Hypothalamus (tissue), 51 donors: ENCODE measurements around the gene NIPAL1.

Experiments
- DNase-seq, 51 donors: peaks; one replicate each; lab custom pipeline; 2025; lab: John Stamatoyannopoulos, UW

NIPAL1 gene

DNA sequence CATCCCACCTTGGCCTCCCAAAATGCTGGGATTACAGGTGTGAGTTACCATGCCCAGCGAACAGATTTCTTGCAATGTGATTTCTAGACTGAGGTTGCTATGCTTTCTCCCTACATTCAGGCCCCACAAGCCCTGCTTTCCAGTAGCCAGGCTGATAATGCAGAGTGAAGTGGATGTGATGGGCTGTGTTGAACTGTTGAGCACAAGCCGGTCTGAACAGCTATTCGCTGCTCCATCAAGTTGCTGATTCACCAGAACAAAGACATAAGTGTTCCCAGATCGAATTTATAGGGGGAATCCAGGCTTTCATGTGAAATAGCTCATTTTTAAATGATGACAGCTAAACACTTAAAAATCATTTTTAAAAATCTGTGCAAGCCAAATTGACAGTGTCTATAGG is 8.0 kb downstream of the NIPAL1 start:
- no peak for DNase-seq

DNA sequence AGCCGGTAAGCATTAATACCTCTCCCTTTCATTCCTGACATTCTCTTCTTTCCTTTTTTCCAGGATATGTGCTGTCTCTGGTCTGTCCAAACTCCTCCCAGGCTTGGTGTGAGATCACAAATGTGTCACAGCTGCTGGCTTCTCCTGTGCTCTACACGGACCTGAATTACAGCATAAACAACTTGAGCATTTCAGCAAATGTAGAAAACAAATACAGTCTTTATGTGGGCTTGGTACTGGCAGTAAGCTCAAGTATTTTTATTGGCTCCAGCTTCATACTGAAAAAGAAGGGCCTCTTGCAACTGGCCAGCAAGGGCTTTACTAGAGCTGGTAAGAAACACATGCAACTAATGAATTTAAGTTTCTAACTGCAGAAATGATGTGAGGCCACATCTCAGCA is 8.4 kb downstream of the NIPAL1 start:
- DNase-seq = no peak

GRCh38 chr4:48027653-48028052 is 11.1 kb downstream of the NIPAL1 start:
- DNase-seq = no peak

- no peak for DNase-seq
Measured at GRCh38 chr4:48028696-48029095, 12.1 kb downstream of the NIPAL1 start.

- no peak for DNase-seq
Measured at GRCh38 chr4:48030470-48030869, 13.9 kb downstream of the NIPAL1 start.

DNA sequence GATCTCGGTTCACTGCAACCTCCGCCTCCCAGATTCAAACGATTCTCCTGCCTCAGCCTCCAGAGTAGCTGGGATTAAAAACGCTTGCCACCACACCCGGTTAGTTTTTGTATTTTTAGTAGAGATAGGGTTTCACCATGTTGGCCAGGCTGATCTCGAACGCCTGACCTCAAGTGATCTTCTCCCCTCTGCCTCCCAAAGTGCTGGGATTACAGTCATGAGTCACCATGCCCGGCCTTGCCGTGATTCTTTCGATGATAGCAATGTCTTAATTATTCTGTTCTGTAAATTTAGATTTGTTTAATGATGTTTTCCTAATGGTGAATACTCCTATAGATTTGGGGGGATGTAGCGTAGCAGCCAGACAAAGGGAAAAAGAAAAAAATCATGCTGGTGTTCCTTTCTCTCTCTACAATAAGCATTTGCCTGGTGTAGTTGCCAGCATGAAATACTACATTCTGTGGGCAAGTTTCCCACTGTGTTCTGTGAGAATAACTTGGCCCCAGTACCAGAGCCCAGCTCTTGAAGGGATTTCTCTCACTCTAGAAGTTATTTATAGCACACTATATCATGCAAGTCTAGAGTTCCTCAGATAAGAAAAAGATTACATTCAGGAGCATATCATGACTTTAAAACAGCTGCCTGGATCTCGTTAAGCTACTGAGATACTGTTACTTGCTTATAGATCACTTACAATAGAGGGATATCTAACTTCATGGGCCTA is 15.4 kb downstream of the NIPAL1 start:
- no peak for DNase-seq

GRCh38 chr4:48032721-48033120 is 16.1 kb downstream of the NIPAL1 start:
- no peak for DNase-seq

GRCh38 chr4:48033412-48033811 is 16.8 kb downstream of the NIPAL1 start:
- DNase-seq = no peak

DNA sequence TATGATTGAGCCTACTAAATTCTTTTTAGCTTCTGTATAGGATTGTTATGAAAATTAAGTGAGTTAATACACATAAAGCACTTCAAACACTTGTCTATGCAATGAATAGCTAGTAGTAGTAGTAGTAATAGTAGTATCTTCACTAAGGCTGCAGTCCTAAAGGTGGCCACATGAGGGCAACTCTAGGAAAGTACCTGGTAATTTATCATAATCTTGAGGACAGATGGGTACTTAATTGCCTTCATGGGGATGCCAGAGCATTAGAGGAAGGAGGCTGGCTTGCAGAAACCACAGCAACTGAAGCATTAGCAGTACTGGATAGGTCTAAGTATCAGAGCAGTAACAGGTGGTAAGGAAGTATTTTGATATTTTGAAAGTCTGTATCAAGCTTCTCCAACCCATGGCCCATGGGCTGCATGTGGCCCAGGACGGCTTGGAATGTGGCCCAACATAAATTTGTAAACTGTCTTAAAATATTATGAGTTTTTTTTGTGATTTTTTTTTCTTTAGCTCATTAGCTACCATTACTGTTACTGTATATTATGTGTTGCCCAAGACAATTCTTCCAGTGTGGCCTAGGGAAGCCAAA is 17.3 kb downstream of the NIPAL1 start:
- DNase-seq = no peak

DNA sequence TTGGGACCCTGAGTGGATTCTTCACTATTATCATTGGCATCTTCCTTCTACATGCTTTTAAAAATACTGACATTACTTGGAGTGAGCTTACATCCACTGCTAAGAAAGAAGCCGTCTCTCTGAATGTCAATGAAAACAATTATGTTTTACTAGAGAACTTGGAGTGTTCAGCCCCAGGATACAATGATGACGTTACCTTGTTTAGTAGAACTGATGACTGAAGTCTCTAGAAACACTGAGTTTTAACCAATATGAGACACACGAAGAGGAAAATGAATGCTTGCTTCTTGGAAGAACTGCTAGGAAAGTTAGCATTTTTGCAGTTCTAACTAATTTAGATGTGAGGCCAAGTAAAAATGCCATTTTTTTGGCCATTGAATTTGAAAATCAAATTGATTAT is 19.4 kb downstream of the NIPAL1 start:
- DNase-seq = no peak

DNA sequence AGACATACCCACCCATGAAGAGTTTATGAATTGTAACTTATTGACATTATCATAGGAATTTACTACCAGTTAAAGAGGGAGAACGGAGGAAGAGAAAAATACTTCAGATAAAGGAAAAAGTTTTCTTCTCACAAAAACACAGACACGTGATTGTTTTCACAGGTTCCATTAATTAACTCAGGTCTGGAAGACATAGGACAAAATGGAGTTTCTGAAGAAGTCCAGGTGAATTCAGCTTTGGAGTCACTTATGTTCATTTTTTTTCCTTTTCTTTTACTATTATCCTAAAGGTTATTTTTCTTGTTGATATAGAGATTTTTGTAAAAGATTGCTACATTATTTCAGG is 20.5 kb downstream of the NIPAL1 start:
- no peak for DNase-seq

DNA sequence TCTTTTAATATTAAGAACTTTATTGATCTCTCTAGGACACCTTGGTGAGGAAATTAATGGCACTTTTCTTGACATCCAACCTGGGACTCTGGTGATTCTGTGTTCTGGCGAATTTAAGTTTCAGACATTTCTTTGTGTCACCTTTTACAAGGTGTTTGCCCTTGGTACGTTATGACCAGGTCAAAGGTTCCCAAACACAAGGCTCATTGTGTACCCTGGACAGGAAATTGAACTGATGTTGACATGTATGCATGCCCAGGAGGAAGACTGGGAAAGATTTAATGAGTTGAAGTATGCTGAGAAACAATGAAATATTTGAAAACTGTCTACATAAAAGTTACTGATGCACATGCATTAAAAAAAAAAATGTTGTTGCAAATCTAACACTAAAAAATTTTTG is 22.1 kb downstream of the NIPAL1 start:
- no peak for DNase-seq

DNA sequence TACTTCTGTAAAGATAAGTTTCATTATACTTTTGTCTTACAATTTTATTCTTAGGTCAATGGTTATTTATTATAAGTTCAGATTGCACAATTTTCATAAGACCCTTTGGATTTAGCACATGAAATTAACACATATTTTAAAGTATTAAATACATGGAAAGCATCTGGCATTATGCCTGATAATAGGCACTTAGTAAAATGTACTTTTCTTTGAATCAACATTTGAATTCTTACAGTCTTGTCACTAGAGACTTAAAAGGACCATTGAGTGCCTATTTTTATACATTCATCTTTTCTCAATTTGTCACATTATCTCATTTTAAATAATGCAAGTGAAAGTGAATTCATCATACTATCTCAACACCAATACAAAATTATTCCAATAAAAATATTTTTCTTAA is 23.0 kb downstream of the NIPAL1 start:
- no peak for DNase-seq

DNA sequence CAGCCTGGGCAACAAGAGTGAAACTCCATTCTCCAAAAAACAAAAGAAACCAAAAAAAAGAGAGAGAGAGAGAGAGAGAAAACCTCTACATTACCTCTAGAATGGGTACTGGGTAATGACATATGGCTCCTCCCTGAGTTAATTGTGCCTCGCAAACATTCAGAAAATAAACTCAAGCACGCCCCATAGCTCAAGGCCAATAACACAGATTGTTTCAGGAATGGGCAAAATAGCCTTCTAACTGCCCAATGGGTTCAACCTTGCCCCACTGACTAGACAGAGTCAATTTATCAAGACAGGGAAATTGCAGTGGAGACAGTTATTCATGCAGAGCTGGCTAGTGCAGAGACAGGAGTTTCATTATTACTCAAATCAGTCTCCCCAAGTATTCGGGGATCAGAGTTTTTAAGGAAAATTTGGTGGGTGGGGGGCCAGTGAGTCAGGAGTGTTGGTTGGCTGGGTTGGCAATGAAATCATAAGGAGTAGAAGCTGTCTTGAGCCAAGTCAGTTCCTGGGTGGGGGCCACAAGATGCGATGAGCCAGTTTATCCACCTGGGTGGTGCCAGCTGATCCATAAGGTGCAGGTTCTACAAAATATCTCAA is 25.1 kb downstream of the NIPAL1 start:
- no peak for DNase-seq

DNA sequence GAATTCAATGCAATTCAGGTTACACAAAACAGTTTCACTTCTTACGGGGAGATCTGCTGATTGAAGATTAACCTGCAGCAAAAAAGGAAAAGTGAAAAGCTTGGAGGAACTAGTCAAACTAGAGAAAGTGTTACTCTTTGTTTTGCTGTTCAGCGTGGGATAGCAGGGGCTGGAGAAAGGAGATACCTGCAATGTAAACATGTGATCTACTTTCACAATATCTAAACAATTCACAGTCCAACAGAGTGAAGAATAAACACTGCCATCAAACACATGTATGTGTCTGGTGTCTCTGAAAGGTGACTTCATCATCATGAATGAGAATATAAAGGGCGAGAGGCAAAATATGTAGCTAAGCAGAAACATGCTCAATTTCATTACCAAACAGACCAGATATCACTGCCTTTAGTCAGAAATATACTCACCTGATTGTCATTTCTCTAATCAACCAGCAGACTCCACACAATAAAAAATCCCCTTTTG is 26.4 kb downstream of the NIPAL1 start:
- DNase-seq = no peak

GRCh38 chr4:48043504-48043903 is 26.9 kb downstream of the NIPAL1 start:
- DNase-seq = no peak

- no peak for DNase-seq
Measured at GRCh38 chr4:48044298-48044697, 27.7 kb downstream of the NIPAL1 start.

DNA sequence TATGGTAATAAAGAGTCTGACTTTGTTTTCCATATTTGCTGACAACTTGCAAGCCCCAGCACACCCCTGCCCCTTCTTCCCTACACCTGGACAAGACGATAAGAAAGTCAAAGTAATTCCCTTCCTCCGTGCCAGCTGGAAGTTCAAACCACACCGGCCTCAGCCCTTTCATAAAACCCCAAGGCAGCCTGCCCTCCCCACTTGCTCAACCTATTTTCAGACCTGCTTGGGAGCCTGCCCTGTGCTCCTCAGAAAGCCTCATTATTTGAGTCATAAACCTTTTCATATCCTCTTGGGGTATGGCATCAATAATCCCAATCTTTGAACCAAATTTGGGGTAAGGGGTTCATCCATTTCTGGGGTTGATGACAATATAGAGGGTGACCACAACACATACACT is 29.5 kb downstream of the NIPAL1 start:
- DNase-seq = no peak

DNA sequence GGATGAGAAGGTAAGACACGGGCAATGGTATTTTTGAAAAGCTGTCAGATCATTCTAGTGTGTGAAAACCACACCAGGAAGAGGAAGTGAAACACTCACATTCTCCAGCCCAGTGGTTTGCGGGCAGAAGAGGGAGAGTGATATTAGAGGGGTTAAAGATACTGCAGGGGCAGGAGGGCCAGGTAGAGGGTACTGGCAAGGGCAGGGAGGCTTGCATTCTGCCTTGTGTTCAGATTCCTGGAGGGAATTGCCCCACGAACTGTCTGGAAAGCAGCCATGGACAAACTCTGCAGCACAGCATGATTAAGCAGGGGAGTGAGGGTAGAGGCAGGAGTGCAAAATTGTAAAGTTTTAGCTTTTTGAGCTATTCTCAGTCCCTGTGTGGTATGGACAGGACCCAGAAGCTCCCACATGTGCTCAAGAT is 30.9 kb downstream of the NIPAL1 start:
- DNase-seq = no peak

GRCh38 chr4:48047896-48048295 is 31.3 kb downstream of the NIPAL1 start:
- no peak for DNase-seq

GRCh38 chr4:48049483-48049882 is 32.9 kb downstream of the NIPAL1 start:
- DNase-seq = no peak

GRCh38 chr4:48051078-48051477 is 34.5 kb downstream of the NIPAL1 start:
- no peak for DNase-seq
